Keratinocyte (primary cell): ENCODE measurements around the gene MAP7D2. TPM values are rescaled to one million over a fixed set of nuclear protein-coding genes. Genes with fewer than 3 reads are reported as not detected.

Experiments
- DNase-seq: peaks from one replicate; pipeline ENCODE4 v3.0.0-alpha.2; 2011; ENCODE audit warnings: low read depth, missing footprints, low spot score
- FAIRE-seq: peaks from 2 replicates; lab custom pipeline; 2011; peaks lifted over from hg19 to GRCh38; lab: Jason Lieb, UNC
- H2AFZ ChIP-seq: 2 replicates; pipeline ENCODE4 v1.6.0; 2012; ENCODE audit warnings: low read length, control low read depth, inconsistent platforms; ENCODE audit not compliant: control insufficient read depth
- H3K27ac ChIP-seq: 2 replicates; pipeline ENCODE4 v1.5.1; 2011; ENCODE audit warnings: low read length; ENCODE audit not compliant: control insufficient read depth, insufficient read depth
- H3K27me3 ChIP-seq: 3 replicates; pipeline ENCODE4 v1.6.0; 2011; ENCODE audit warnings: low read length; ENCODE audit not compliant: control insufficient read depth, insufficient read depth; ENCODE audit errors: extremely low read depth
- H3K36me3 ChIP-seq, 2 experiments: 2 replicates in 1 of 2; 3 replicates in 1 of 2; pipeline ENCODE4 v1.5.1; 2011; ENCODE audit warnings: low read length in 2 of 2, mild to moderate bottlenecking in 1 of 2; ENCODE audit not compliant: control insufficient read depth in 2 of 2, insufficient read depth in 2 of 2; ENCODE audit errors: extremely low read depth in 1 of 2
- H3K4me1 ChIP-seq: 3 replicates; pipeline ENCODE4 v1.5.1; 2011; ENCODE audit warnings: low read length; ENCODE audit not compliant: control insufficient read depth, insufficient read depth; ENCODE audit errors: extremely low read depth
- H3K4me2 ChIP-seq: 3 replicates; pipeline ENCODE4 v1.6.0; 2011; ENCODE audit warnings: low read depth, low read length; ENCODE audit not compliant: control insufficient read depth, insufficient read depth; ENCODE audit errors: extremely low read depth
- H3K4me3 ChIP-seq, 3 experiments: fragments of 200-600 bp in 1 of 3; sonication (generic) in 1 of 3; 2 replicates in 2 of 3; 3 replicates in 1 of 3; pipeline ENCODE4 v1.5.1; 2011 to 2016; ENCODE audit warnings: low read length in 3 of 3, mild to moderate bottlenecking in 3 of 3, control low read depth in 2 of 3, inconsistent platforms in 1 of 3, low read depth in 1 of 3, mixed read lengths in 1 of 3, mixed run types in 1 of 3, moderate library complexity in 1 of 3; ENCODE audit not compliant: control insufficient read depth in 2 of 3, insufficient read depth in 2 of 3; ENCODE audit errors: extremely low read depth in 1 of 3
- H3K79me2 ChIP-seq: 2 replicates; pipeline ENCODE4 v1.6.0; 2012; ENCODE audit warnings: low read length; ENCODE audit not compliant: control insufficient read depth, insufficient read depth
- H3K9ac ChIP-seq: 3 replicates; pipeline ENCODE4 v1.6.0; 2011; ENCODE audit warnings: low read length; ENCODE audit not compliant: control insufficient read depth, insufficient read depth; ENCODE audit errors: extremely low read depth
- H3K9me1 ChIP-seq: 3 replicates; pipeline ENCODE4 v1.6.0; 2011; ENCODE audit warnings: low read length; ENCODE audit not compliant: control insufficient read depth, insufficient read depth; ENCODE audit errors: extremely low read depth
- H3K9me3 ChIP-seq: 2 replicates; pipeline ENCODE4 v1.5.1; 2012; ENCODE audit warnings: low read depth, low read length; ENCODE audit not compliant: control insufficient read depth
- H4K20me1 ChIP-seq: 3 replicates; pipeline ENCODE4 v1.6.0; 2011; ENCODE audit warnings: low read length; ENCODE audit not compliant: control insufficient read depth, insufficient read depth; ENCODE audit errors: extremely low read depth
- EZH2 ChIP-seq: IDR thresholded peaks from one replicate; pipeline ENCODE4 v1.6.1; 2012; ENCODE audit warnings: inconsistent platforms, mild to moderate bottlenecking, low read length, moderate library complexity
- dilution Hi-C: fragments of 300-500 bp; cut with MboI; formaldehyde crosslinking; loops from one replicate; pipeline ENCODE4 v1.7.0; 2020; ENCODE audit warnings: low sequenced_read_pairs; ENCODE audit not compliant: extremely low pct_ligation_motif_present
- polyA plus RNA-seq, 5 experiments: library from polyadenylated mRNA; depleted of rRNA in 3 of 5; stranded (reverse) in 3 of 5; stranded (forward) in 1 of 5; unstranded in 1 of 5; fragments of >200 nt; gene quantifications; 1 replicate in 1 of 5; 2 replicates in 3 of 5; 3 replicates in 1 of 5; pipeline versions ENCODE4 v1.2.1 to v1.2.3, GENCODE V29; 2011 to 2012; ENCODE audit warnings: missing spikeins in 2 of 5, low read depth in 1 of 5, low replicate concordance in 1 of 5
- TF ChIP-seq, protein P1 (sequence below), 3 experiments: IDR thresholded peaks in 1 of 3; conservative IDR thresholded peaks in 1 of 3; optimal IDR thresholded peaks in 1 of 3; 2 replicates in 2 of 3; 3 replicates in 1 of 3; pipeline versions ENCODE3 to v1.5.1; 2011; ENCODE audit warnings: low read length in 3 of 3, mild to moderate bottlenecking in 3 of 3, moderate library complexity in 2 of 3, control low read depth in 1 of 3, inconsistent platforms in 1 of 3; ENCODE audit not compliant: insufficient read depth in 2 of 3; ENCODE audit errors: extremely low read depth in 1 of 3

Gene MAP7D2
- polyA plus RNA-seq, 1 donor (not counting 4 experiments of a cell fraction or from before 2014, with no cell fraction given) = 0.76 TPM

DNA sequence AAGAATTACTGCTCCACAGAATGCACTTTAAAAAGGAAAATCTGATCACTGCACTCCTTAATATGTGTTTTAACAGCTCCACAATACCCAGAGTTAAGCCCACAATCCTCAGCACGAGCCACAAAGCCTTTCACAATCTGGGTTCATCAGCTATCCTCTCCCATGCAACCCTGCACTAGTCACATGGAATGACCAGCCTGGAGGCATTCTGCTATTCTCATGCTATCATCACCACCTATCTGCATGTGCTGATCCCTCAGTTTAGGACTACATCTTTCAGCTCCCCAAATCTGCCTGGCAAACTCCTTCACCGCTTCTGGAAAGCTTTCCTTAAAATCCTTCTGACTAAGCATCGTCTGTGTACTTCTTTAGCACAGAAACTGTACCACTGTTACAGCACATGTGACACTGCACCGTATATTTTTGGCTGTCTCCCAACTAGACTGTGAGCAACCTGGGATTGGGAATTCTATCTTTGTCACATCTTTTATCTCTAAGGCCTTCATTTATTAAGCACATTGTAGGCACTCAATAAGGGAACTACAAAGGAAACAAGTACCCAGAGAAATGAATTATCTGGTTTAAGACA is 43.2 kb upstream of the MAP7D2 start:
- H3K9me1 ChIP-seq = no peaks in the 10 kb centered on the region
- no peaks in the 10 kb centered on the region for H4K20me1 ChIP-seq
- TF ChIP-seq, protein P1, sequence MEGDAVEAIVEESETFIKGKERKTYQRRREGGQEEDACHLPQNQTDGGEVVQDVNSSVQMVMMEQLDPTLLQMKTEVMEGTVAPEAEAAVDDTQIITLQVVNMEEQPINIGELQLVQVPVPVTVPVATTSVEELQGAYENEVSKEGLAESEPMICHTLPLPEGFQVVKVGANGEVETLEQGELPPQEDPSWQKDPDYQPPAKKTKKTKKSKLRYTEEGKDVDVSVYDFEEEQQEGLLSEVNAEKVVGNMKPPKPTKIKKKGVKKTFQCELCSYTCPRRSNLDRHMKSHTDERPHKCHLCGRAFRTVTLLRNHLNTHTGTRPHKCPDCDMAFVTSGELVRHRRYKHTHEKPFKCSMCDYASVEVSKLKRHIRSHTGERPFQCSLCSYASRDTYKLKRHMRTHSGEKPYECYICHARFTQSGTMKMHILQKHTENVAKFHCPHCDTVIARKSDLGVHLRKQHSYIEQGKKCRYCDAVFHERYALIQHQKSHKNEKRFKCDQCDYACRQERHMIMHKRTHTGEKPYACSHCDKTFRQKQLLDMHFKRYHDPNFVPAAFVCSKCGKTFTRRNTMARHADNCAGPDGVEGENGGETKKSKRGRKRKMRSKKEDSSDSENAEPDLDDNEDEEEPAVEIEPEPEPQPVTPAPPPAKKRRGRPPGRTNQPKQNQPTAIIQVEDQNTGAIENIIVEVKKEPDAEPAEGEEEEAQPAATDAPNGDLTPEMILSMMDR (optimal IDR thresholded peaks at IDR 0.05 in 1 of 3, IDR thresholded peaks at IDR 0.05 in 1 of 3, conservative IDR thresholded peaks at IDR 0.05 in 1 of 3; ENCODE audit: extremely low read depth in 1 of 3, insufficient read depth in 2 of 3, low read length in 3 of 3) = no peak
- no peak for TF ChIP-seq EZH2
- no peak overlapping the region for H3K4me3 ChIP-seq
- peaks cover 0 to 2% of the 10 kb centered on the region in 2 experiments for H3K36me3 ChIP-seq
- no peaks in the 10 kb centered on the region for H3K4me1 ChIP-seq
- H3K27ac ChIP-seq = no peak overlapping the region
- FAIRE-seq (no peak), DNase-seq (no peak)
- H3K4me2 ChIP-seq = no peak overlapping the region
- H2AFZ ChIP-seq = no peak overlapping the region
- no peaks in the 10 kb centered on the region for H3K79me2 ChIP-seq
- H3K9me3 ChIP-seq = no peaks in the 10 kb centered on the region
- dilution Hi-C loops = no loop called here
- no peak overlapping the region for H3K9ac ChIP-seq
- no peaks in the 10 kb centered on the region for H3K27me3 ChIP-seq

DNA sequence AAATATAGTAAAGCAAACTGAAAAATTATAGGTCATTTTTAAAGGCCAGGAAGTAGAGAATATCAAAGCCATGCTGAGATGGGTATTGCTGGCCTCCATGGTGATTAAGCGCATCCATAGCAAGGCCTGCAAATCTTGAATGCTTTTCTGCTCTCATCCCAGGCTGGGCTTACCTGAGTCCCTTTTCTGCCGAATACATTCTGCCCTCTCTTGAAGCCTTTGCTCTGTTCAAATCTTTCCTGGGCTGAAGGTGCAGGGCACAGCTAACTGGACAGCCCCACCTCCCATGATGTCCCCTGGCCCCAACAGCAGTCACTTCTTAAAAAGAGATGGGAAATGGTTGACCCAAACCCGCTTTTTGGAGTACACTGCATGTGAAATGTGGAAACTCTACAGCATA is 35.0 kb upstream of the MAP7D2 start:
- Histone ChIP-seq H4K20me1 (no peaks in the 10 kb centered on the region), H3K27ac (no peak overlapping the region), H2AFZ (no peak overlapping the region), H3K79me2 (no peaks in the 10 kb centered on the region), H3K4me2 (no peak overlapping the region), H3K27me3 (no peaks in the 10 kb centered on the region), H3K36me3 (peaks cover 0 to 2% of the 10 kb centered on the region in 2 experiments), H3K4me1 (no peaks in the 10 kb centered on the region), H3K4me3 (no peak overlapping the region), H3K9me1 (no peaks in the 10 kb centered on the region), H3K9me3 (no peaks in the 10 kb centered on the region), H3K9ac (no peak overlapping the region)
- DNase-seq = no peak
- FAIRE-seq = no peak
- TF ChIP-seq EZH2 = no peak
- TF ChIP-seq, protein P1 (optimal IDR thresholded peaks at IDR 0.05 in 1 of 3, IDR thresholded peaks at IDR 0.05 in 1 of 3, conservative IDR thresholded peaks at IDR 0.05 in 1 of 3; ENCODE audit: extremely low read depth in 1 of 3, insufficient read depth in 2 of 3, low read length in 3 of 3) = no peak
- dilution Hi-C loops = no loop called here
